Left colon (tissue), 2 donors: ENCODE results near the gene ZNF254. TPM values are rescaled to one million over a fixed set of nuclear protein-coding genes. Genes with fewer than 3 reads are reported as not detected.

ENCODE experiments used
- ATAC-seq: fragments of 200-7000 bp; cut with Tn5 transposase; one replicate; pipeline ENCODE4 v1.9.1; 2020; ENCODE audit warnings: mild to moderate bottlenecking, moderate library complexity
- DNase-seq, 2 donors: peaks; one replicate each; pipeline ENCODE4 v3.0.0-alpha.2; 2020
- intact Hi-C, 2 donors: fragments of 100-400 bp; cut with DNase I in 1 of 2; cut with micrococcal nuclease in 1 of 2; formaldehyde crosslinking; loops; one replicate each; pipeline versions ENCODE4 v1.11.2 to v1.14.0; 2022; cut with DNase I, micrococcal nuclease
- total RNA-seq, 2 donors: library from RNA; stranded (reverse); fragmentation: NEBNext Ultra II Directional; extraction: Animal tissue kit (Norgen Biotek cat#: 25700); gene quantifications; one replicate each; pipeline ENCODE4 v1.2.1, GENCODE V29; 2021
- donor health status: DM: no; HTN: no; CAD: no.
- donor health status: DM: yes; HTN: yes; CAD: no.

ZNF254 gene
- total RNA-seq, 2 donors from 2014 or later: 13.3 to 18.3 TPM

DNA sequence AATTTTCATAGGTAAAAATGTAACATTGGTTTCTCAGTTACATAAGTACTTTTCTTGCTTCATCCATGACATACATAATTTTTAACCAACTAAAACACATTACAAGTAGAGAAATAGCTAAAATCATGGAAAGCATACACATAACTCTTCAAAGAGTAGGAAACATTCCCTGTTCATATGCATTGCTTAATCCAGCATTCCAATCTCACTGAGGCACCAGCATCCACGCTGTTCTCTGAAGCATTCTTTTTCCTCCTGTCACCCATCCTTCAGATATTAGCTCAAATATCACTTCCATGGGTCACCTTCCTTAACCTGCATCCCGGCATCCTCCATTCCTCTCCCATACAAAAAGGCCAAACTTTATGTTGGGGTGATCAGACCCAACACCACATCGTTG is 79.1 kb downstream of the ZNF254 start:
- ATAC-seq (no peak), DNase-seq (no peak)
- intact Hi-C loops: no loop called here

DNA sequence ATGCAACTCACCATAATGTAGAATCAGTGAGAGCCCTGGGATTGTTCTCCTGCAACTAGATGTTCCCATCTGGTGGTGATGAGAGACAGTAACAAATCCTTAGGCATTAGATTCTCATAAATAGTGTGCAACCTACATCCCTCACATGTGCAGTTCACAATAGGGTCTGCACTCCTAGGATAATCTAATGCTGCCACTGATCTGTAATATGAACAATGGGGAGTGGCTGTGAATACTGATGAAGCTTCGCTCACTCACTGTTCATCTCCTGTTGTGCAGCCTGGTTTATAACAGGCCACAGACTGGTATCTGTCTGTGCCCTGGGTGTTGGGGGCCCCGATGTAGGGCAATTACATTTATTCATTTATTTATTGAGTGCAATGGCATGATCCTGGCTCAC is 86.9 kb downstream of the ZNF254 start:
- no peak for DNase-seq
- no peak for ATAC-seq
- intact Hi-C loops: no loop called here

GRCh38 chr19:24177686-24178085 is 90.7 kb downstream of the ZNF254 start:
- no peak for ATAC-seq
- no peak for DNase-seq
- intact Hi-C loops: no loop called here

- no peak for ATAC-seq
Measured at GRCh38 chr19:24178207-24178606, 91.2 kb downstream of the ZNF254 start.

More at GRCh38 chr19:24178207-24178606, 91.2 kb downstream of the ZNF254 start:
- no peak for DNase-seq
- intact Hi-C loops: no loop called here

Other genes with a start within 250 kb of the ZNF254 start
- 1 to 10 TPM; 1.5 to 2.2 TPM for gene ZNF726, start 172.3 kb upstream of the ZNF254 start, total RNA-seq